Neuronal stem cell (in vitro differentiated cells): ENCODE results near the gene NT5DC4.
"Not testable (repeated sequence)": the region's sequence is repeated elsewhere in the genome, so short reads cannot be mapped to it uniquely, and the experiment has no call there.

Source experiments
- DNase-seq: peaks from one replicate; pipeline ENCODE4 v3.0.0-alpha.2; 2013; ENCODE audit warnings: low spot score
- H2AFZ ChIP-seq: one replicate; pipeline ENCODE4 v1.6.1; 2013; ENCODE audit warnings: mild to moderate bottlenecking, low read length, inconsistent platforms
- H2AK5ac ChIP-seq: 2 replicates; pipeline ENCODE4 v1.6.1; 2013; ENCODE audit warnings: low read depth, mild to moderate bottlenecking, inconsistent platforms, low read length, moderate library complexity, mixed read lengths
- H2BK120ac ChIP-seq: 2 replicates; pipeline ENCODE4 v1.6.1; 2013; ENCODE audit warnings: low read depth, mild to moderate bottlenecking, inconsistent platforms, low read length, moderate library complexity, mixed read lengths
- H2BK12ac ChIP-seq: one replicate; pipeline ENCODE4 v1.6.1; 2013; ENCODE audit warnings: low read length, inconsistent platforms
- H2BK15ac ChIP-seq: 2 replicates; pipeline ENCODE4 v1.6.1; 2013; ENCODE audit warnings: mild to moderate bottlenecking, low read length, inconsistent platforms, mixed read lengths
- H2BK5ac ChIP-seq: one replicate; pipeline ENCODE4 v1.6.1; 2013; ENCODE audit warnings: inconsistent platforms, mild to moderate bottlenecking, low read length, moderate library complexity
- H3K14ac ChIP-seq: one replicate; pipeline ENCODE4 v1.6.1; 2013; ENCODE audit warnings: low read length, inconsistent platforms
- H3K18ac ChIP-seq: 2 replicates; pipeline ENCODE4 v1.6.1; 2013; ENCODE audit warnings: low read length, inconsistent platforms
- H3K23ac ChIP-seq: 2 replicates; pipeline ENCODE4 v1.6.1; 2013; ENCODE audit warnings: low read depth, mild to moderate bottlenecking, mixed read lengths, low read length, inconsistent platforms; ENCODE audit not compliant: poor library complexity
- H3K27ac ChIP-seq: replicated peaks from 3 replicates; pipeline ENCODE4 v1.5.1; 2013; ENCODE audit warnings: low read length, inconsistent platforms
- H3K27me3 ChIP-seq, 3 experiments: 2 replicates each; pipeline ENCODE4 v1.6.1; 2013; ENCODE audit warnings: low read length in 3 of 3, mild to moderate bottlenecking in 2 of 3, inconsistent platforms in 1 of 3, low read depth in 1 of 3, mixed read lengths in 1 of 3, moderate library complexity in 1 of 3; ENCODE audit not compliant: control insufficient read depth in 3 of 3, insufficient read depth in 3 of 3
- H3K36me3 ChIP-seq, 2 donors: replicated peaks in 1 of 2; 2 replicates each; pipeline ENCODE4 v1.6.1; 2013; ENCODE audit warnings: low read length in 2 of 2; ENCODE audit not compliant: control insufficient read depth in 2 of 2, insufficient read depth in 2 of 2
- H3K4ac ChIP-seq: 2 replicates; pipeline ENCODE4 v1.6.1; 2013; ENCODE audit warnings: inconsistent platforms, mild to moderate bottlenecking, low read length, moderate library complexity
- H3K4me1 ChIP-seq, 2 donors: 1 replicate in 1 of 2; 2 replicates in 1 of 2; pipeline ENCODE4 v1.6.1; 2013; ENCODE audit warnings: low read length in 2 of 2, low read depth in 1 of 2; ENCODE audit not compliant: control insufficient read depth in 2 of 2, insufficient read depth in 1 of 2
- H3K4me2 ChIP-seq: one replicate; pipeline ENCODE4 v1.6.1; 2013; ENCODE audit warnings: mild to moderate bottlenecking, low read length, inconsistent platforms; ENCODE audit not compliant: insufficient read depth, poor library complexity, severe bottlenecking
- H3K4me3 ChIP-seq, 2 donors: 2 replicates each; pipeline ENCODE4 v1.5.1; 2013; ENCODE audit warnings: low read length in 2 of 2, mild to moderate bottlenecking in 2 of 2, inconsistent platforms in 1 of 2, moderate library complexity in 1 of 2
- H3K79me1 ChIP-seq: one replicate; pipeline ENCODE4 v1.6.1; 2013; ENCODE audit warnings: low read depth, mild to moderate bottlenecking, inconsistent platforms, low read length, moderate library complexity
- H3K9ac ChIP-seq: one replicate; pipeline ENCODE4 v1.6.1; 2013; ENCODE audit warnings: mild to moderate bottlenecking, low read depth, low read length, inconsistent platforms; ENCODE audit not compliant: poor library complexity
- H3K9me3 ChIP-seq, 2 donors: replicated peaks in 1 of 2; 2 replicates each; pipeline versions ENCODE3 to v1.6.1; 2013; ENCODE audit warnings: low read length in 2 of 2, mild to moderate bottlenecking in 2 of 2, inconsistent platforms in 1 of 2, low read depth in 1 of 2, mixed read lengths in 1 of 2, moderate library complexity in 1 of 2; ENCODE audit not compliant: control insufficient read depth in 2 of 2, insufficient read depth in 1 of 2
- H4K8ac ChIP-seq: one replicate; pipeline ENCODE4 v1.6.1; 2013; ENCODE audit warnings: low read depth, mild to moderate bottlenecking, inconsistent platforms, low read length, moderate library complexity
- H4K91ac ChIP-seq: one replicate; pipeline ENCODE4 v1.6.1; 2013; ENCODE audit warnings: low read length, low read depth, mild to moderate bottlenecking, inconsistent platforms; ENCODE audit not compliant: poor library complexity
- WGBS, 2 donors: extraction: QIAGEN DNeasy Blood & Tissue Kit; methylation state at CpG; one replicate each; pipeline ENCODE4 v1.1.7; 2013; ENCODE audit warnings: missing lambda C conversion rate in 2 of 2, mixed read lengths in 1 of 2; ENCODE audit not compliant: insufficient read length in 2 of 2, insufficient replicate concordance in 1 of 2; ENCODE audit errors: extremely low coverage in 2 of 2; 5-methylcytosine and 5-hydroxymethylcytosine counted together

The NT5DC4 gene

DNA sequence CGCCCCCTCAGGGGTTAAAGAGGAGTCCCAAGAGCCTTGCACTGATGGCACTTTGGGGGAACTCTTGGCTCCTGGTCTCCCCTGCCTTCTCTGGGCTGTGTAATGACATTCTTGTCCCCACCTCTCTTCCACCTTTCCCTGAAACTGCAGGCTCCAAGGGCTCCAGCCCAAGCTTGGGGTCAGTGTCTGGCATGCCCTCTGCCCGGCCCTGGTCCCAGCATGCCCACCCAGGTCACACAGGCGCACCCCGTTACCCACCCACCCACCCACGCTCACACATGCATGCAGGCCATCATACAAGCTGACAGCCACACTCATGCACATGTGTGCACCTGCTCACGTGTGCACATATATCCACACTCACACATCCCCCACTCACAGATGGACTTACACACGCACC, 6.9 kb upstream of the NT5DC4 start:
- Histone ChIP-seq H4K91ac (no peak overlapping the region), H4K8ac (no peak overlapping the region), H3K27ac (no peak overlapping the region), H3K9ac (no peak overlapping the region), H2BK12ac (no peak overlapping the region), H3K9me3 (peaks cover 0 to under 1% of the 10 kb centered on the region in 2 donors), H2BK5ac (no peak overlapping the region), H2BK15ac (no peak overlapping the region), H3K79me1 (no peaks in the 10 kb centered on the region), H3K23ac (no peak overlapping the region), H3K4me1 (peaks cover 0 to 14% of the 10 kb centered on the region in 2 donors), H3K4me3 (no peak overlapping the region), H3K36me3 (no peaks in the 10 kb centered on the region), H3K4ac (no peak overlapping the region), H2BK120ac (no peak overlapping the region), H2AK5ac (no peak overlapping the region), H3K18ac (no peak overlapping the region), H3K27me3 (no peaks in the 10 kb centered on the region), H2AFZ (peak overlapping the region; percentile 92), H3K14ac (no peak overlapping the region), H3K4me2 (no peak overlapping the region)
- DNase-seq, result no peak
- no CpG with 5 or more reads among the region's 7 CpGs for WGBS, 2 donors

DNA sequence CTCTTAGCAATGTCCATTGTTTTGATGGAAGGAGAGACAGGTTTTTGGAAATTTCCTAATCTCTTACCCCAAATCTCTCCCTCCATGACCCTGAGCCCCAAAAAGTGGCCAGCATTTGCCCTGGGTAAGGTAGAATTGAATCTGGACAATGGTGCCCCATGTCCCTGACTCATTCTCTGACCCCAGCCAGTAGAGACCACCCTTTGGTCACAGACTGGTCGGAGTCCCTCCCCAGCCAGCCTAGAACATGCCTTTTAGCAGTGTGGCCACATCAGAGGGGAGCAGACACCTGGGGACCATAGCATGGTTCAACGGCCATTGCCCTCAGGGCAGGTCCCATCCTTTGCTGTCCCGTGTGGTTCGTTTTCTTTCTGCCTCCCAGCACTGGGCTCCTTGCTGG, 6.5 kb upstream of the NT5DC4 start:
- Histone ChIP-seq H3K18ac (peak overlapping the region; percentile 39), H3K4ac (no peak overlapping the region), H3K79me1 (no peaks in the 10 kb centered on the region), H4K8ac (no peak overlapping the region), H3K9ac (no peak overlapping the region), H3K27me3 (no peaks in the 10 kb centered on the region), H3K27ac (no peak overlapping the region), H3K36me3 (no peaks in the 10 kb centered on the region), H2BK15ac (no peak overlapping the region), H3K9me3 (peaks cover 0 to 2% of the 10 kb centered on the region in 2 donors), H3K23ac (no peak overlapping the region), H3K4me2 (no peak overlapping the region), H2BK12ac (peak overlapping the region; percentile 35), H2AK5ac (no peak overlapping the region), H3K4me3 (no peak overlapping the region), H2AFZ (no peak overlapping the region), H2BK120ac (no peak overlapping the region), H2BK5ac (no peak overlapping the region), H3K14ac (no peak overlapping the region), H3K4me1 (peaks cover 0 to 14% of the 10 kb centered on the region in 2 donors), H4K91ac (no peak overlapping the region)
- DNase-seq, result no peak
- WGBS, 2 donors, result no CpG with 5 or more reads among the region's 4 CpGs

DNA sequence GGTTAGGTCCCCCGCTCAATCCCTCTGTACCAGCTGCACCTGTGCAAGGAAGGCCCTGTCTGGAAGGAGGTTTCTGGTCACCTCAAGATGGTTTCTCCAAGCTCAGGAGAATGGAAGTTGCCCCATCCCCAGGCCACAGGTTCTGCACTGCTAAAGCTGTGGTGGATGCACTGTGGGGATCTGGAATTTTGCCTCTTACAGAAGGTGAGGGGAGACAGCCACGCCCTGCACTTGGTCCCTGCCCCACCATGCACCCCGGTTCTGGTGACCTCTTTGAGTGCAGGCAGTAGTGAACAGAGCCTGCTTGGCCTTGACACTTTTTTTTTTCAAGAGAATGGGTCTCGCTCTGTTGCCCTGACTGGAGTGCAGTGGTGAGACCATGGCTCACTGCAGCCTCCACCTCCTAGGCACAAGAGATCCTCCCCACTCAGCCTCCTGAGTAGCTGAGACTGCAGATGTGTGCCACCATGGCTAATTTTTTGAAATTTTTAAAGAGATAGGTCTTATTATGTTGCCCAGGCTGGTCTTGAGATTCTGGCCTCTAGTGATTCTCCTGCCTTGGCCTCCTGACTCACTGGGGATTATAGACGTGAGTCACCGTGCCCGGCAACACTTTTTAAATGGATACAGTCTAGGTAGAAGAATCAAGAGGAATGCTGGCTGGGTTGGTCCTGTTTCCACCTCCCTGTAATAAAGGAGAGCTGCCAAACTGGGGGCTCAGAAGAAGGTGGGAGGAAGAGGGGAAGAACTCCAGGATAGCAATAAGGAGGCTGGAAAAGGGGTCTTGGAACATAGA, 5.8 kb upstream of the NT5DC4 start:
- no peaks in the 10 kb centered on the region for H3K27me3 ChIP-seq
- H2AFZ ChIP-seq, result no peak overlapping the region
- peaks cover 0 to 2% of the 10 kb centered on the region in 2 donors for H3K9me3 ChIP-seq
- H2BK12ac ChIP-seq, result no peak overlapping the region
- no peak overlapping the region for H2BK120ac ChIP-seq
- no peaks in the 10 kb centered on the region for H3K36me3 ChIP-seq
- no peak overlapping the region for H2BK15ac ChIP-seq
- no peak overlapping the region for H3K9ac ChIP-seq
- no peak overlapping the region for H3K4me2 ChIP-seq
- no peak overlapping the region for H3K14ac ChIP-seq
- H3K4ac ChIP-seq, result no peak overlapping the region
- no peak overlapping the region for H3K23ac ChIP-seq
- no peak overlapping the region for H2BK5ac ChIP-seq
- no peak overlapping the region for H3K27ac ChIP-seq
- no peaks in the 10 kb centered on the region for H3K79me1 ChIP-seq
- no peak overlapping the region for H3K4me3 ChIP-seq
- WGBS, 2 donors, result no CpG with 5 or more reads among the region's 7 CpGs
- DNase-seq, result no peak
- no peak overlapping the region for H4K91ac ChIP-seq
- no peak overlapping the region for H4K8ac ChIP-seq
- H3K18ac ChIP-seq, result no peak overlapping the region
- H3K4me1 ChIP-seq, result peaks cover 0 to 14% of the 10 kb centered on the region in 2 donors
- H2AK5ac ChIP-seq, result no peak overlapping the region

DNA sequence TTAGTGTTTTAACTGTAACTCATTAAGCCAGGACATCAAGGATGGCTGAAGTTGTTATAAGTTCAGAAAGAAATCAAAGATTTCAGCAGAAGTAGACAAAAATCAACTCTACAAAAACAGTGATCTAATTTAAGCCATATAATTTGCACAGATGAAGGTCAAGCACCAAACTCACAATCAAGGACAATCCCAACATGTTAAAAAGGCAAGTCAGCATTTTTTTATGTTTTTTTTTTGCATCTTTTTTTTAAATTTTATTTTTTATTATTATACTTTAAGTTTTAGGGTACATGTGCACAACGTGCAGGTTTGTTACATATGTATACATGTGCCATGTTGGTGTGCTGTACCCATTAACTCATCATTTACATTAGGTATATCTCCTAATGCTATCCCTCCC, 4.7 kb upstream of the NT5DC4 start:
- H3K4ac ChIP-seq, H3K27me3 ChIP-seq, H4K91ac ChIP-seq, H2BK15ac ChIP-seq, DNase-seq, H2BK5ac ChIP-seq, H3K4me2 ChIP-seq, H3K9me3 ChIP-seq, H4K8ac ChIP-seq, H3K27ac ChIP-seq, H3K23ac ChIP-seq, H2BK12ac ChIP-seq, H3K9ac ChIP-seq, H2BK120ac ChIP-seq, H3K18ac ChIP-seq, H3K36me3 ChIP-seq, H3K14ac ChIP-seq, H2AFZ ChIP-seq, H3K79me1 ChIP-seq, H3K4me3 ChIP-seq, H2AK5ac ChIP-seq: not testable (repeated sequence)
- H3K4me1 ChIP-seq, result peaks cover 0 to 14% of the 10 kb centered on the region in 2 donors
- WGBS, 2 donors, result no CpG with 5 or more reads among the region's 1 CpG
